Neural cell (in vitro differentiated cells): ENCODE results near the gene GCFC2. TPM values are rescaled to one million over a fixed set of nuclear protein-coding genes. Genes with fewer than 3 reads are reported as not detected.

Source experiments
- H2AFZ ChIP-seq: fragments of 200-600, 300-800 bp; sonication (generic), shearing (Covaris generic); 2 replicates; pipeline ENCODE4 v1.6.0; 2014; ENCODE audit warnings: low read depth, mild to moderate bottlenecking, antibody characterized with exemption, low read length, moderate library complexity
- H3F3A ChIP-seq: fragments of 200-600 bp; shearing (Covaris generic); 2 replicates; pipeline ENCODE4 v1.6.1; 2016; ENCODE audit warnings: mild to moderate bottlenecking, moderate library complexity, mixed read lengths, antibody characterized with exemption, low read length; ENCODE audit not compliant: insufficient read depth, poor library complexity, severe bottlenecking
- H3K27ac ChIP-seq: fragments of 200-600, 300-800 bp; sonication (generic), shearing (Covaris generic); 2 replicates; pipeline ENCODE4 v1.5.1; 2014; ENCODE audit warnings: mild to moderate bottlenecking, low read length, moderate library complexity
- H3K27me3 ChIP-seq: fragments of 300-800, 200-600 bp; sonication (generic), shearing (Covaris generic); 2 replicates; pipeline ENCODE4 v1.6.0; 2014; ENCODE audit warnings: mild to moderate bottlenecking, low read depth, low read length, moderate library complexity; ENCODE audit not compliant: insufficient read depth
- H3K36me3 ChIP-seq: fragments of 300-800, 200-600 bp; sonication (generic), shearing (Covaris generic); 2 replicates; pipeline ENCODE4 v1.5.1; 2014; ENCODE audit warnings: mild to moderate bottlenecking, antibody characterized with exemption, low read length, moderate library complexity; ENCODE audit not compliant: insufficient read depth
- H3K4me2 ChIP-seq: fragments of 300-800, 200-600 bp; sonication (generic), shearing (Covaris generic); 2 replicates; pipeline ENCODE4 v1.6.0; 2014; ENCODE audit warnings: mild to moderate bottlenecking, low read length
- H3K4me3 ChIP-seq: fragments of 300-800, 200-600 bp; sonication (generic), shearing (Covaris generic); 2 replicates; pipeline ENCODE4 v1.5.1; 2014; ENCODE audit warnings: mild to moderate bottlenecking, low read length, moderate library complexity
- H3K79me2 ChIP-seq: fragments of 200-600 bp; shearing (Covaris generic); replicated peaks from 2 replicates; pipeline ENCODE4 v1.6.0; 2014; ENCODE audit warnings: mild to moderate bottlenecking, low read length, moderate library complexity; ENCODE audit not compliant: insufficient read depth
- H3K9ac ChIP-seq: fragments of 300-800, 200-600 bp; sonication (generic), shearing (Covaris generic); 2 replicates; pipeline ENCODE4 v1.6.1; 2016; ENCODE audit warnings: mild to moderate bottlenecking, low read length, mixed read lengths
- H3K9me2 ChIP-seq: fragments of 200-600 bp; shearing (Covaris generic); 2 replicates; pipeline ENCODE4 v1.6.1; 2016; ENCODE audit warnings: mild to moderate bottlenecking, low read length, mixed read lengths; ENCODE audit not compliant: insufficient read depth
- H3K9me3 ChIP-seq: fragments of 200-600, 300-800 bp; sonication (generic), shearing (Covaris generic); 2 replicates; pipeline ENCODE4 v1.6.1; 2016; ENCODE audit warnings: mild to moderate bottlenecking, mixed run types, low read length, moderate library complexity, mixed read lengths
- H4K20me1 ChIP-seq: fragments of 200-600 bp; shearing (Covaris generic); 2 replicates; pipeline ENCODE4 v1.6.1; 2016; ENCODE audit warnings: mild to moderate bottlenecking, mixed run types; ENCODE audit not compliant: insufficient read depth
- EP300 ChIP-seq: fragments of 450-650 bp; conservative IDR thresholded peaks from 2 replicates; pipeline ENCODE4 v1.6.1; 2014; ENCODE audit warnings: antibody characterized with exemption, mild to moderate bottlenecking, moderate library complexity; ENCODE audit not compliant: poor library complexity, severe bottlenecking
- EZH2 ChIP-seq: fragments of 200-600, 300-800 bp; shearing (Covaris generic), sonication (generic); IDR thresholded peaks from 2 replicates; pipeline ENCODE4 v1.6.1; 2014; ENCODE audit warnings: antibody characterized with exemption, low read length, borderline replicate concordance, mild to moderate bottlenecking; ENCODE audit not compliant: insufficient read depth, poor library complexity, severe bottlenecking
- MXI1 ChIP-seq: fragments of 450-650 bp; conservative IDR thresholded peaks from 2 replicates; pipeline ENCODE4 v1.6.1; 2014; ENCODE audit warnings: antibody characterized with exemption, mild to moderate bottlenecking; ENCODE audit not compliant: poor library complexity, severe bottlenecking
- POLR2AphosphoS5 ChIP-seq: IDR thresholded peaks from 2 replicates; pipeline ENCODE4 v1.6.1; 2012
- RAD21 ChIP-seq: fragments of 450-650 bp; conservative IDR thresholded peaks from 2 replicates; pipeline ENCODE4 v1.6.1; 2014; ENCODE audit warnings: antibody characterized with exemption, mild to moderate bottlenecking, moderate library complexity
- SMC3 ChIP-seq: fragments of 450-650 bp; conservative IDR thresholded peaks from 2 replicates; pipeline ENCODE4 v1.6.1; 2014; ENCODE audit warnings: antibody characterized with exemption, mild to moderate bottlenecking, moderate library complexity; ENCODE audit not compliant: poor library complexity
- TAF1 ChIP-seq: IDR thresholded peaks from 2 replicates; pipeline ENCODE4 v1.6.1; 2012; ENCODE audit warnings: low read depth
- polyA plus RNA-seq: library from polyadenylated mRNA; depleted of rRNA; stranded (reverse); fragments of >200 nt; gene quantifications from 2 replicates; pipeline ENCODE4 v1.2.3, GENCODE V29; 2014
- TF ChIP-seq, protein P1 (sequence below): fragments of 450-650 bp; IDR thresholded peaks from 2 replicates; pipeline ENCODE4 v1.5.1; 2014; ENCODE audit warnings: antibody characterized with exemption, mild to moderate bottlenecking, moderate library complexity; ENCODE audit not compliant: poor library complexity, severe bottlenecking
- TF ChIP-seq, protein P2 (sequence below): IDR thresholded peaks from 2 replicates; pipeline ENCODE4 v1.6.1; 2012; ENCODE audit warnings: borderline replicate concordance

GCFC2 gene
- polyA plus RNA-seq, 1 donor from 2014 or later = 2.5 TPM

DNA sequence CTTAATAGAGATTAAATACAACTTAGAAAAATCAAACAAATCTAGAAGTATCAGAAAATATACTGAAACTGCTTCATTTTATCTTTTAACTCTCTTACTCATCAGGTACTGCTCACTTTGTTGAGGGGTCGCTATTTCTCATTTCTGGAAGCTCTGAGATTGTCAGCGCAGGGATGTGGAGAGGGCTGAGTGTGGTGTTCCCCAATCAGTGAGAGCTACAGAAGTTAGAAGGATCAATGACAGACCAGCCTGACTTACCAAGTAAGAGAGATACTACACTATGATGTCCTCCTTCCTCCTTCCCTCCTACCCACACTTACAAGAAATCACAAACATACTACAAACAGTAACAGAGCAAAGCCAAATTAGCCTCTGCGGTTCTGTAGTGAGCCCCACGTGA lies 8.1 kb downstream of the GCFC2 start:
- no peaks in the 10 kb centered on the region for H3K36me3 ChIP-seq
- TF ChIP-seq POLR2AphosphoS5 (no peak), RAD21 (no peak), SMC3 (no peak), MXI1 (no peak), EP300 (no peak), EZH2 (no peak), TAF1 (no peak)
- TF ChIP-seq, protein P1, sequence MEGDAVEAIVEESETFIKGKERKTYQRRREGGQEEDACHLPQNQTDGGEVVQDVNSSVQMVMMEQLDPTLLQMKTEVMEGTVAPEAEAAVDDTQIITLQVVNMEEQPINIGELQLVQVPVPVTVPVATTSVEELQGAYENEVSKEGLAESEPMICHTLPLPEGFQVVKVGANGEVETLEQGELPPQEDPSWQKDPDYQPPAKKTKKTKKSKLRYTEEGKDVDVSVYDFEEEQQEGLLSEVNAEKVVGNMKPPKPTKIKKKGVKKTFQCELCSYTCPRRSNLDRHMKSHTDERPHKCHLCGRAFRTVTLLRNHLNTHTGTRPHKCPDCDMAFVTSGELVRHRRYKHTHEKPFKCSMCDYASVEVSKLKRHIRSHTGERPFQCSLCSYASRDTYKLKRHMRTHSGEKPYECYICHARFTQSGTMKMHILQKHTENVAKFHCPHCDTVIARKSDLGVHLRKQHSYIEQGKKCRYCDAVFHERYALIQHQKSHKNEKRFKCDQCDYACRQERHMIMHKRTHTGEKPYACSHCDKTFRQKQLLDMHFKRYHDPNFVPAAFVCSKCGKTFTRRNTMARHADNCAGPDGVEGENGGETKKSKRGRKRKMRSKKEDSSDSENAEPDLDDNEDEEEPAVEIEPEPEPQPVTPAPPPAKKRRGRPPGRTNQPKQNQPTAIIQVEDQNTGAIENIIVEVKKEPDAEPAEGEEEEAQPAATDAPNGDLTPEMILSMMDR = no peak
- H3K9me2 ChIP-seq = no peaks in the 10 kb centered on the region

DNA sequence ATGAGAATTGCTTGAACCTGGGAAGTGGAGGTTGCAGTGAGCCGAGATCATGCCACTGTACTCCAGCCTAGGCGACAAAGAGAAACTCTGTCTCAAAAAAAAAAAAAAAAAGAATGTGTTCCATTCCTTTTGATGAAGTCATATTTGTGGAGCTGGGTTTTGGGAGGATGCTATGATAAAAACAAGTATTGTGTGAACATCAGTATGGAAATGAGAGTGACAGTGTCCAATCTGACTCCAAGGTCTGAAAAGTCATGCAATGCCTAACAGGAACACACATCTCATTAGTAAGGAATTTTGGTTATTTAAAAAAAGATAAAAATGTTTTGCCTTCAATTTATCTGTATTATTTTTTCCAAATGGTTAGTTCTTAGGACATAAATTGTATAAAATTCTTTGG lies 11.8 kb downstream of the GCFC2 start:
- Histone ChIP-seq H2AFZ (no peak overlapping the region), H3F3A (no peaks in the 10 kb centered on the region), H4K20me1 (no peaks in the 10 kb centered on the region), H3K79me2 (no peaks in the 10 kb centered on the region), H3K9me2 (no peaks in the 10 kb centered on the region), H3K4me2 (no peak overlapping the region), H3K27me3 (no peaks in the 10 kb centered on the region), H3K4me3 (no peak overlapping the region), H3K36me3 (no peaks in the 10 kb centered on the region), H3K9me3 (no peaks in the 10 kb centered on the region), H3K27ac (no peak overlapping the region), H3K9ac (no peak overlapping the region)
- TF ChIP-seq, protein P2, sequence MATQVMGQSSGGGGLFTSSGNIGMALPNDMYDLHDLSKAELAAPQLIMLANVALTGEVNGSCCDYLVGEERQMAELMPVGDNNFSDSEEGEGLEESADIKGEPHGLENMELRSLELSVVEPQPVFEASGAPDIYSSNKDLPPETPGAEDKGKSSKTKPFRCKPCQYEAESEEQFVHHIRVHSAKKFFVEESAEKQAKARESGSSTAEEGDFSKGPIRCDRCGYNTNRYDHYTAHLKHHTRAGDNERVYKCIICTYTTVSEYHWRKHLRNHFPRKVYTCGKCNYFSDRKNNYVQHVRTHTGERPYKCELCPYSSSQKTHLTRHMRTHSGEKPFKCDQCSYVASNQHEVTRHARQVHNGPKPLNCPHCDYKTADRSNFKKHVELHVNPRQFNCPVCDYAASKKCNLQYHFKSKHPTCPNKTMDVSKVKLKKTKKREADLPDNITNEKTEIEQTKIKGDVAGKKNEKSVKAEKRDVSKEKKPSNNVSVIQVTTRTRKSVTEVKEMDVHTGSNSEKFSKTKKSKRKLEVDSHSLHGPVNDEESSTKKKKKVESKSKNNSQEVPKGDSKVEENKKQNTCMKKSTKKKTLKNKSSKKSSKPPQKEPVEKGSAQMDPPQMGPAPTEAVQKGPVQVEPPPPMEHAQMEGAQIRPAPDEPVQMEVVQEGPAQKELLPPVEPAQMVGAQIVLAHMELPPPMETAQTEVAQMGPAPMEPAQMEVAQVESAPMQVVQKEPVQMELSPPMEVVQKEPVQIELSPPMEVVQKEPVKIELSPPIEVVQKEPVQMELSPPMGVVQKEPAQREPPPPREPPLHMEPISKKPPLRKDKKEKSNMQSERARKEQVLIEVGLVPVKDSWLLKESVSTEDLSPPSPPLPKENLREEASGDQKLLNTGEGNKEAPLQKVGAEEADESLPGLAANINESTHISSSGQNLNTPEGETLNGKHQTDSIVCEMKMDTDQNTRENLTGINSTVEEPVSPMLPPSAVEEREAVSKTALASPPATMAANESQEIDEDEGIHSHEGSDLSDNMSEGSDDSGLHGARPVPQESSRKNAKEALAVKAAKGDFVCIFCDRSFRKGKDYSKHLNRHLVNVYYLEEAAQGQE = no peak
- TF ChIP-seq, protein P1 = no peak
- TF ChIP-seq TAF1 (no peak), POLR2AphosphoS5 (no peak), RAD21 (no peak), MXI1 (no peak), SMC3 (no peak), EZH2 (no peak), EP300 (no peak)

More for the DNA sequence above, 8.1 kb downstream of the GCFC2 start:
- Histone ChIP-seq H2AFZ (no peak overlapping the region), H3K27ac (no peak overlapping the region), H3K79me2 (no peaks in the 10 kb centered on the region), H3K4me2 (no peak overlapping the region), H3K9me3 (no peaks in the 10 kb centered on the region), H4K20me1 (no peaks in the 10 kb centered on the region), H3K4me3 (no peak overlapping the region), H3K27me3 (no peaks in the 10 kb centered on the region), H3F3A (no peaks in the 10 kb centered on the region), H3K9ac (no peak overlapping the region)
